Astrocyte of the cerebellum (primary cell): ENCODE data around the gene LETMD1.

Source experiments
- DNase-seq: peaks from one replicate; pipeline ENCODE4 v3.0.0-alpha.2; 2011; ENCODE audit warnings: low read depth
- H3K4me3 ChIP-seq: 2 replicates; pipeline ENCODE4 v1.5.1; 2011; ENCODE audit warnings: mild to moderate bottlenecking, low read depth, low read length, moderate library complexity
- in situ Hi-C: cut with HindIII; loops from 2 replicates; pipeline ENCODE4 v1.10.0; 2017; ENCODE audit warnings: low sequenced_read_pairs
- TF ChIP-seq, protein P1 (sequence below): IDR thresholded peaks from 2 replicates; pipeline ENCODE4 v1.5.1; 2012; ENCODE audit warnings: low read length, low read depth, moderate library complexity, mild to moderate bottlenecking; ENCODE audit errors: missing control alignments

Gene LETMD1

DNA sequence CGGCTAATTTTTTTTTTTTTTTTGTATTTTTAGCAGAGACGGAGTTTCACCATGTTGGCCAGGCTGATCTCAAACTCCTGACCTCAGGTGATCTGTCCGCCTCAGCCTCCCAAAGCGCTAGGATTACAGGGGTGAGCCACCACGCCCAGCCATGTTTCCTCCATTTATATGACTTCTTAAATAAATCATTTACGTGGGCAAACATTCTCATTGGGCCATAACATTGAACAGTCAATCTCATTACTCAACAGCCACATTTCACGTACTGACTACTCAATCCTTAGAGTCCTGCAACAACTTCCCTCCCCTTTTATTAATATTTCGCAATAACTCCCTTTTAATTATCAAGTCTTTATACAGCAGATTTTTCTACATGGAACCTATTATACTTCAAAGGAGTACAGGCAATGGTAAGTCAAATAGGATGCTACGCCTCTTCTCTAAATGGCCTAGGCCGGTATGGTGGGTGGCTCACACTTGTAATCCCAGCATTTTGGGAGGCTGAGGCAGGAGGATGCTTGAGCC, 42.6 kb downstream of the LETMD1 start:
- in situ Hi-C loops, result no loop called here
- no peak for DNase-seq
- TF ChIP-seq, protein P1, sequence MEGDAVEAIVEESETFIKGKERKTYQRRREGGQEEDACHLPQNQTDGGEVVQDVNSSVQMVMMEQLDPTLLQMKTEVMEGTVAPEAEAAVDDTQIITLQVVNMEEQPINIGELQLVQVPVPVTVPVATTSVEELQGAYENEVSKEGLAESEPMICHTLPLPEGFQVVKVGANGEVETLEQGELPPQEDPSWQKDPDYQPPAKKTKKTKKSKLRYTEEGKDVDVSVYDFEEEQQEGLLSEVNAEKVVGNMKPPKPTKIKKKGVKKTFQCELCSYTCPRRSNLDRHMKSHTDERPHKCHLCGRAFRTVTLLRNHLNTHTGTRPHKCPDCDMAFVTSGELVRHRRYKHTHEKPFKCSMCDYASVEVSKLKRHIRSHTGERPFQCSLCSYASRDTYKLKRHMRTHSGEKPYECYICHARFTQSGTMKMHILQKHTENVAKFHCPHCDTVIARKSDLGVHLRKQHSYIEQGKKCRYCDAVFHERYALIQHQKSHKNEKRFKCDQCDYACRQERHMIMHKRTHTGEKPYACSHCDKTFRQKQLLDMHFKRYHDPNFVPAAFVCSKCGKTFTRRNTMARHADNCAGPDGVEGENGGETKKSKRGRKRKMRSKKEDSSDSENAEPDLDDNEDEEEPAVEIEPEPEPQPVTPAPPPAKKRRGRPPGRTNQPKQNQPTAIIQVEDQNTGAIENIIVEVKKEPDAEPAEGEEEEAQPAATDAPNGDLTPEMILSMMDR, result no peak
- H3K4me3 ChIP-seq, result no peak overlapping the region

DNA sequence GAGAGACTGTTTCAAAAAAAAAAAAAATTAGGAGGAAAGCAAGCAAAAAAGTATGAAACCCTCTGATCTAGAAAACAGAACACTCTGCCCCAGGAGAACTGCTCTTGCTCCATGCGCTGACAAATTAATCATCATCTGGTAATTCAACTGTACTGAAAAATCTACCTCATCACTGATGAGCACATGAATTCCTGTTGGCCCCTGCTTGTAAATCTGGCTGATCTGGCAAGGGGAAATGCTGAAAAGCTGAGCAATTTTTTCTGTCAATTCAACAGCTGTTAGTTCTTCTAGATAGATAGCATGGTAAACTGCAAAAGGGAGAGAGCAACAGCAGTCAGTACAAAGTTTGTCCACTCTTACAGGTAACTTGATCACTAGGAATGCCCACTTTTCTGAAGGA, 50.5 kb downstream of the LETMD1 start:
- no peak overlapping the region for H3K4me3 ChIP-seq
- no peak for DNase-seq
- TF ChIP-seq, protein P1, result no peak
- in situ Hi-C loops, result no loop called here

- TF ChIP-seq, protein P1, result no peak
- in situ Hi-C loops, result no loop called here
- H3K4me3 ChIP-seq, result no peak overlapping the region
- no peak for DNase-seq
These were observed 55.9 kb downstream of the LETMD1 start for GRCh38 chr12:51103977-51104376.

GRCh38 chr12:51108136-51108535, 60.0 kb downstream of the LETMD1 start:
- in situ Hi-C loops, result no loop called here
- DNase-seq, result no peak
- TF ChIP-seq, protein P1, result no peak
- no peak overlapping the region for H3K4me3 ChIP-seq
